ENCODE data around the gene KDM6A.
"Not testable (repeated sequence)": the region's sequence is repeated elsewhere in the genome, so short reads cannot be mapped to it uniquely, and the experiment has no call there.

The KDM6A gene

DNA sequence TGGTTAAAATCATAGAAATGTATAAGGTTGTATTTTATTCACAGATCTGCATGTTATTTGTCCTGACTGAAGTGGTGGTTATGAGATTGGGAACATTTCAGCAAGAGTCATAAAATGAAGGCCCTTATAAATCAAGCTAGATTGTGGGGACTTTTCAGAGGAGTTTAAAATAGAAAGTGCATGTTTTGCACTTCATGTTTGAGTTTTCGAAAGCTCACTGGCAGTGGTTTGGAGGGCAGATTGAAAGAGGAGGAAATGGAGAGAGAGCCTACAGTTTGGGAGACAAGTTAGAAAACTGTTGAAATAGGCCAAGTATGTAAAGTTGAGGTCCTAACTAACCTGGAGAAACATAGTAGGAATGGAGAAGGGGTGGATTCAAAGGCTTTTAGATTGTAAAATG lies 124.9 kb downstream of the KDM6A start:
- H3K9ac ChIP-seq (ENCODE audit: low read length) = no peak overlapping the region
- H3K9me3 ChIP-seq (ENCODE audit: low read length) = no peaks in the 10 kb centered on the region
- H3K4me3 ChIP-seq (ENCODE audit: low read depth in 1 of 2, low read length in 2 of 2) = no peak overlapping the region
- no peaks in the 10 kb centered on the region for H3K36me3 ChIP-seq (ENCODE audit: insufficient read depth, low read length)
- H3K27me3 ChIP-seq (ENCODE audit: control insufficient read depth in 1 of 2, insufficient read depth in 2 of 2, low read length in 2 of 2) = no peaks in the 10 kb centered on the region
- no peak overlapping the region for H3K27ac ChIP-seq (ENCODE audit: low read depth, low read length)
- peaks cover 18% of the 10 kb centered on the region for H3K4me1 ChIP-seq (ENCODE audit: insufficient read depth, low read length)

DNA sequence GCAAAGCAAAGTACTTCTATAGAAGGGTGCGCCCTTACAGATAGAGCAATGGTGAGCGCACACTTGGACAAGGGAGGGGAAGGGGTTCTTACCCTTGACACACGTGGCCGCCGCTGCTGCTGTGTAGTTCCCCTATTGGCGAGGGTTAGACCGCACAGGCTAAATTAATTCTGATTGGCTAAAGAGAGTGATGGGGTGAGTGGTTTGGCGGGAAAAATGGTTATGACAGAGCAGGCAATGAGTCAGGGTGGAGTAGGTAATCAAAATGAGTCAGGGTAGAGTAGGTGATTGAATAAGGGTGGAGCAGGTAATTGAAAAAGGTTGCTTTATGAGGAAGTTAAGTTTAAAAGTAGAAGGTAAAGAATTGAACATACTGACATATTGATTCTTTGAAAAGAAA lies 126.2 kb downstream of the KDM6A start:
- H3K27me3 ChIP-seq (ENCODE audit: control insufficient read depth in 1 of 2, insufficient read depth in 2 of 2, low read length in 2 of 2); H3K27ac ChIP-seq (ENCODE audit: low read depth, low read length); H3K4me3 ChIP-seq (ENCODE audit: low read depth in 1 of 2, low read length in 2 of 2); H3K9ac ChIP-seq (ENCODE audit: low read length); H3K36me3 ChIP-seq (ENCODE audit: insufficient read depth, low read length); H3K9me3 ChIP-seq (ENCODE audit: low read length): not testable (repeated sequence)
- H3K4me1 ChIP-seq (ENCODE audit: insufficient read depth, low read length) = peaks cover 18% of the 10 kb centered on the region

DNA sequence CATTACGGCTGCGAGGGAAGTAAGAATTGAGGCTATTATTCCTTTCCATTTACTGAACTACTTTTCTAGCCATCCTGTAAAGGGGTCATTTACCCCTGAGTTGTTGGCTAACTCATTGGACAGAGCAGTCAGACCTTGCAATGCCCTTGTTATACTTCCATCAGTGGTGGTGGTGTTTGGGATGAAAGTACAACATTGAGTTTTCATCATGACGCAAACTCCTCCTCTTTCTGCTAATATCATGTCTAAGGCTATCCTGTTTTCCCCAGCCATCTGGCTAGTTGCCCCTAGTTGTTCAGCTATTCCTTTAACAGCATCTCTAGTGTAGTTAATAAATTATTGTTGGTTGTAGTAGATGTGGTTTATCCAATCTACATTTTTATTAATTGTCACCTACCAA lies 126.9 kb downstream of the KDM6A start:
- not testable (repeated sequence) for H3K9ac ChIP-seq (ENCODE audit: low read length); H3K4me3 ChIP-seq (ENCODE audit: low read depth in 1 of 2, low read length in 2 of 2); H3K27me3 ChIP-seq (ENCODE audit: control insufficient read depth in 1 of 2, insufficient read depth in 2 of 2, low read length in 2 of 2); H3K27ac ChIP-seq (ENCODE audit: low read depth, low read length); H3K36me3 ChIP-seq (ENCODE audit: insufficient read depth, low read length); H3K9me3 ChIP-seq (ENCODE audit: low read length)
- H3K4me1 ChIP-seq (ENCODE audit: insufficient read depth, low read length) = peaks cover 18% of the 10 kb centered on the region

DNA sequence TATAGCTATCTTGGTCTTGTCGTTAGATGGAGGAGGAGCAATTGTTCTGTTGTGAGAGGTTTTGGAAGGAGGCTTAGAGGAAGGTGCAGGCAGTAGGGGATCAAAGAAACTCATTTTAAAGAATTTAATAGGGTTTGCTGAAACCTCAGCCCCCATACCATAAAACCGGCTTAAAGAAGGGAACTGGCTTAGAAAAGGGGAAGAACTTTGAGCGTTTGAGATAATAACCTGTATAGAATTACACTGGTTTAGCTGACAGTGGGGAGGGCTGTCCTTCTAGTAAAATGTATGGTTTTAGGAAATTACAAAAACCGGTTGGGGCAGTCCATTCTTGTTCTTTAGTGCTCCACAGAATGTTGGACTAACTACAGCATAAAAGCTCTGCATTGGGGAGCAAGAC lies 128.1 kb downstream of the KDM6A start:
- no peaks in the 10 kb centered on the region for H3K36me3 ChIP-seq (ENCODE audit: insufficient read depth, low read length)
- H3K27me3 ChIP-seq (ENCODE audit: control insufficient read depth in 1 of 2, insufficient read depth in 2 of 2, low read length in 2 of 2) = no peaks in the 10 kb centered on the region
- no peaks in the 10 kb centered on the region for H3K9me3 ChIP-seq (ENCODE audit: low read length)
- no peak overlapping the region for H3K27ac ChIP-seq (ENCODE audit: low read depth, low read length)
- no peak overlapping the region for H3K9ac ChIP-seq (ENCODE audit: low read length)
- peaks cover 18% of the 10 kb centered on the region for H3K4me1 ChIP-seq (ENCODE audit: insufficient read depth, low read length)
- H3K4me3 ChIP-seq (ENCODE audit: low read depth in 1 of 2, low read length in 2 of 2) = no peak overlapping the region

DNA sequence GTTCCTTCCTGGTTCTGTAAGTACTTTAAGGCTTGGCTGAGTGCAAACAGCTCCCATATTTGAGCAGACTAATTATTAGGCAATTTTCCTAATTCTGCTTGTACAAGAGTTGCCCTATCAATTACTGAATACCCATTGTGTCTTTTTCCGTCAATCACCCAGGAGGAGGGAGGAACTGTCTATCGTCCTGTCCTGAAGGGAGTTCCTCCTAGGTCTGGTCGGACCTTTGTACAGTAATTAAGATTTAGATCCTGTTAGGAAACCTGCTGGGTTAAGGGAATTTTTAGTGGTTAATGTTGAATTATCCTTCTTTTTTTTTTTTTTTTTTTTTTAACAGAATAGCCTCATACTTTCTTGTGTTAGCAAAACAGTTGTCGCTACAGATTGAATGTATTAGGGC lies 130.1 kb downstream of the KDM6A start:
- Histone ChIP-seq H3K4me1 (ENCODE audit: insufficient read depth, low read length) (peaks cover 3% of the 10 kb centered on the region), H3K27ac (ENCODE audit: low read depth, low read length) (no peak overlapping the region), H3K4me3 (ENCODE audit: low read depth in 1 of 2, low read length in 2 of 2) (no peak overlapping the region), H3K27me3 (ENCODE audit: control insufficient read depth in 1 of 2, insufficient read depth in 2 of 2, low read length in 2 of 2) (no peaks in the 10 kb centered on the region), H3K36me3 (ENCODE audit: insufficient read depth, low read length) (no peaks in the 10 kb centered on the region), H3K9me3 (ENCODE audit: low read length) (no peaks in the 10 kb centered on the region), H3K9ac (ENCODE audit: low read length) (no peak overlapping the region)

DNA sequence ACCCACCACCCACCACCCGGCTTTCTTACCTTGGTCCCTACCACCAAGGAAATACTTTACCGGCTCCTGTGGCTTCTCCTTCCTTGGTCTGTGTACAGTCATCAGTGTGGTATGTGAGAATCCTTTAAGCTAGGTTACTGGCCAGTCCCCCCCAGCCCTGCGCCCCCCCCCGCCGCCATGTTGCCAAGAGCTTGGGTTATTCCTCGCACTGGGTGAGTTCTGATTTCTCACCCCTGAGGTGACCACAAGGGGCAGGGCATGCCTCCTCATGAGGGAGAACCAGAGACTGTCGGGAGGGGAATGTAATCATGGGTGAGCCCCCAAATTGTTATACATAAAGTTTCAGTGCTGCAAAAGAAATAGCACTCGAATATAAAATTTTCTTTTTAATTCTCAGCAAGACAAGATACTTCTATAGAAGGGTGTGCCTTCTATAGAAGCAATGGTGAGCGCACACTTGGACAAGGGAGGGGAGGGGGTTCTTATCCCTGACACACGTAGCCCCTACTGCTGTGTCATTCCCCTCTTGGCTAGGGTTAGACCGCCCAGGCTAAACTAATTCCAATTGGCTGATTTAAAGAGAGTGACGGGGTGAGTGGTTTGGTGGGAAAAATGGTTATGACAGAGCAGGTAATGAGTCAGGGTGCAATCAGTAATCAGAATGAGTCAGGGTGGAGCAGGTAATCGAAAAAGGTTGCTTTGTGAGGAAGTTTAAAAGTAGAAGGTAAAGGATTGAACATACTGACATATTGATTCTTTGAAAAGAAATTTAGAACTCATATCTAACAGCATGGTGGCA lies 133.2 kb downstream of the KDM6A start:
- Histone ChIP-seq H3K27me3 (ENCODE audit: control insufficient read depth in 1 of 2, insufficient read depth in 2 of 2, low read length in 2 of 2) (no peaks in the 10 kb centered on the region), H3K4me1 (ENCODE audit: insufficient read depth, low read length) (no peaks in the 10 kb centered on the region), H3K9ac (ENCODE audit: low read length) (no peak overlapping the region), H3K9me3 (ENCODE audit: low read length) (no peaks in the 10 kb centered on the region), H3K36me3 (ENCODE audit: insufficient read depth, low read length) (no peaks in the 10 kb centered on the region), H3K27ac (ENCODE audit: low read depth, low read length) (no peak overlapping the region), H3K4me3 (ENCODE audit: low read depth in 1 of 2, low read length in 2 of 2) (no peak overlapping the region)

DNA sequence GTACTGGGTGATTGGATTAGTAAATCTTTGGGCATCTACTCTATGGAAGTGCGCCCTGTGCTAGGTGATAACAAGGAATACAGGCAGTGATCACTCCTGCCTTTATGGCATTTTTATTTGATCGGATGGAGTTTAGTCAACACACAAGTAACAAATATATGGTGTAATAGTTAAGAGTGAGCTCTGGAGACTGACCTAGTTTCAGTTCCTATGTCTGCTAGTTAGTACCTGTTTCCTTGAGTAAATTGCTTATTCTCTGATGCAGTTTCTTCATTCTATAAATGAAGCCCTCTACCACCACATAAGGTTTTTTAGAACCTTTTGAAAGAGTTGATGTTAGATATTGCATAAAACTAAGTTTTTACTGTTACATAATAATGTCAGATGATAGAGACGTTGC lies 134.6 kb downstream of the KDM6A start:
- H3K36me3 ChIP-seq (ENCODE audit: insufficient read depth, low read length) = no peaks in the 10 kb centered on the region
- no peaks in the 10 kb centered on the region for H3K27me3 ChIP-seq (ENCODE audit: control insufficient read depth in 1 of 2, insufficient read depth in 2 of 2, low read length in 2 of 2)
- no peak overlapping the region for H3K4me3 ChIP-seq (ENCODE audit: low read depth in 1 of 2, low read length in 2 of 2)
- H3K9ac ChIP-seq (ENCODE audit: low read length) = no peak overlapping the region
- no peak overlapping the region for H3K27ac ChIP-seq (ENCODE audit: low read depth, low read length)
- H3K9me3 ChIP-seq (ENCODE audit: low read length) = no peaks in the 10 kb centered on the region
- H3K4me1 ChIP-seq (ENCODE audit: insufficient read depth, low read length) = no peaks in the 10 kb centered on the region

DNA sequence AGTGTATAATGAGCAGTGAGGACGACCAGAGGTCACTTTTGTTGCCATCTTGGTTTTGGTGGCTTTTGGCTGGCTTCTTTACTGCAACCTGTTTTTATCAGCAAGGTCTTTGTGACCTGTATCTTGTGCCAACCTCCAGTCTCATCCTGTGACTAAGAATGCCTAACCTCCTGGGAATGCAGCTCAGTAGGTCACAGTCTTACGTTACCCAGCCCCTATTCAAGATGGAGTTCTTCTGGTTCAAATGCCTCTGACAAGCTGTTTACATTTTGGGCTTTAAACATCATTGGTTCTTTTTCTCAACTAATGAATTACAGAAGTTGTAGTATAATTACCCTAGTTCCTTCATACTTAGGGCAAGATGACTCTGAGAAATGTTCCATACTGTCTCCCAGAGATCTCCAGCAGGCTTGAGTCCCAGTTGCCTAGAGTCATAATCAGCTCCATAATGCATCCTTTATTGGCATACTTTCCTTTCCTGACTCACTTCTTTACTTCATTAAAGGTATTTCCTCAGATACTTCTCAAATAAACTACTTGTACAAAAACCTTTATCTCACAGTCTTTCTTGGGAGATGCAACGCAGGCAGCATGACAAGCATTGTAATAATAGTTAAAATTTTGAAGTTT lies 136.5 kb downstream of the KDM6A start:
- no peak overlapping the region for H3K9ac ChIP-seq (ENCODE audit: low read length)
- H3K9me3 ChIP-seq (ENCODE audit: low read length) = no peaks in the 10 kb centered on the region
- no peak overlapping the region for H3K27ac ChIP-seq (ENCODE audit: low read depth, low read length)
- H3K27me3 ChIP-seq (ENCODE audit: control insufficient read depth in 1 of 2, insufficient read depth in 2 of 2, low read length in 2 of 2) = no peaks in the 10 kb centered on the region
- no peaks in the 10 kb centered on the region for H3K36me3 ChIP-seq (ENCODE audit: insufficient read depth, low read length)
- no peaks in the 10 kb centered on the region for H3K4me1 ChIP-seq (ENCODE audit: insufficient read depth, low read length)
- H3K4me3 ChIP-seq (ENCODE audit: low read depth in 1 of 2, low read length in 2 of 2) = no peak overlapping the region

DNA sequence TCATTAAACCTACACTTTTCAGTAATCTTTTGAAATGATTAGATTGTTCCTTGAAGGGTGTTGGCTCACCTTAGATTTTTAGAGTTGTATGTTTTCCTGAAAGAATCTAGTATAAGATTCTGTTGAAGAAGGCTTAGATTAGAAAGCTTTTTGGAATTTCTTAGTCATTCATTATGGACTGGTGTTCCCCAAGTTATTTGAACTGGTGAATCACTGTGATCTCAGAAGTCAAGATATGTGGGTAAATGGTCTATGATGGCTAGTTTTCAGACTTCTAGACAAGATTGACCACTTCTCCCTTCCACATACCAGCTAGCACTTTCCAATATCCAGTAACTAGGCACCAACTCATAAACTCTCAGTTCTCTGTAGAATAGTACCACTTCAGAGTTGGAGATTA lies 138.1 kb downstream of the KDM6A start:
- no peaks in the 10 kb centered on the region for H3K36me3 ChIP-seq (ENCODE audit: insufficient read depth, low read length)
- H3K9ac ChIP-seq (ENCODE audit: low read length) = no peak overlapping the region
- H3K4me3 ChIP-seq (ENCODE audit: low read depth in 1 of 2, low read length in 2 of 2) = no peak overlapping the region
- no peaks in the 10 kb centered on the region for H3K4me1 ChIP-seq (ENCODE audit: insufficient read depth, low read length)
- H3K27me3 ChIP-seq (ENCODE audit: control insufficient read depth in 1 of 2, insufficient read depth in 2 of 2, low read length in 2 of 2) = no peaks in the 10 kb centered on the region
- no peak overlapping the region for H3K27ac ChIP-seq (ENCODE audit: low read depth, low read length)
- no peaks in the 10 kb centered on the region for H3K9me3 ChIP-seq (ENCODE audit: low read length)

DNA sequence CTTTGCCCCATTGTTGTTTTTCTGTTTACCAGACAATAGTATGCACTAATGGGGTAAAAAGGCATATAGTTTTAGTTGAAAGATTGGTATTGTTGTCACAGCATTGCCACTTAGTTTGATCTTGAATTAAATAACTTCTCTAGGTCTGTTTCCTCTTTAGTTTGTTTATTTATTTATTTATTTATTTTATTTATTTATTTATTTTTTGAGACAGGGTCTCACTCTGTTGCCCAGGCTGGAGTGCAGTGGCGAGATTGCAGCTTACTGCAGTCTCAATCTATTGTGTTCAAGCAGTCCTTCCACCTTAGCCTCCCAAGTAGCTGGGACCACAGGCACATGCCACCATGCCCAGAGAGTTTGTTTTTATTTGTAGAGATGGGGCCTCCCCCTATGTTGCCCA lies 138.6 kb downstream of the KDM6A start:
- no peak overlapping the region for H3K4me3 ChIP-seq (ENCODE audit: low read depth in 1 of 2, low read length in 2 of 2)

DNA sequence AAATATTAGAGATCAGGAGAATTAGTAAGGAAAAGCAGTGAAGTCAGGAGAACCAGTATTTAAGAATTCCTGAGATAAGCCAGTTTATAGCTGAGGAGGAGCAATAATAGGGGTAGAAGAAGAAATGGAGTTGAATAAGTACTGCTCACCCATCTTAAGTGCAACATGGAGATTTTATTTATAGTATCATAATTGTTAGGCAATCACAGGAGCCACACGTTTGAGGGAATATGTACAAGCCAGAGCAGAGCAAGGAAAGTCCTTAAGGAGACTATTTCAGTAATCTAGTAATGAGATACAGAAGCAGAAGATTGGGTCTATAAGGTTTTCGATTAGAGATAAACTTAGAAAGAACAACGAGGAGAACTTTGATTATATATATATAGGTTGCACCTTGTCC lies 145.0 kb downstream of the KDM6A start:
- Histone ChIP-seq H3K4me1 (ENCODE audit: insufficient read depth, low read length) (peaks cover 4% of the 10 kb centered on the region), H3K27ac (ENCODE audit: low read depth, low read length) (no peak overlapping the region), H3K36me3 (ENCODE audit: insufficient read depth, low read length) (no peaks in the 10 kb centered on the region), H3K27me3 (ENCODE audit: control insufficient read depth in 1 of 2, insufficient read depth in 2 of 2, low read length in 2 of 2) (no peaks in the 10 kb centered on the region), H3K9me3 (ENCODE audit: low read length) (no peaks in the 10 kb centered on the region), H3K9ac (ENCODE audit: low read length) (no peak overlapping the region), H3K4me3 (ENCODE audit: low read depth in 1 of 2, low read length in 2 of 2) (no peak overlapping the region)

More for the DNA sequence above, 138.6 kb downstream of the KDM6A start:
- H3K27ac ChIP-seq (ENCODE audit: low read depth, low read length) = no peak overlapping the region
- no peak overlapping the region for H3K9ac ChIP-seq (ENCODE audit: low read length)
- H3K36me3 ChIP-seq (ENCODE audit: insufficient read depth, low read length) = no peaks in the 10 kb centered on the region
- H3K27me3 ChIP-seq (ENCODE audit: control insufficient read depth in 1 of 2, insufficient read depth in 2 of 2, low read length in 2 of 2) = no peaks in the 10 kb centered on the region
- no peaks in the 10 kb centered on the region for H3K9me3 ChIP-seq (ENCODE audit: low read length)
- H3K4me1 ChIP-seq (ENCODE audit: insufficient read depth, low read length) = no peaks in the 10 kb centered on the region

DNA sequence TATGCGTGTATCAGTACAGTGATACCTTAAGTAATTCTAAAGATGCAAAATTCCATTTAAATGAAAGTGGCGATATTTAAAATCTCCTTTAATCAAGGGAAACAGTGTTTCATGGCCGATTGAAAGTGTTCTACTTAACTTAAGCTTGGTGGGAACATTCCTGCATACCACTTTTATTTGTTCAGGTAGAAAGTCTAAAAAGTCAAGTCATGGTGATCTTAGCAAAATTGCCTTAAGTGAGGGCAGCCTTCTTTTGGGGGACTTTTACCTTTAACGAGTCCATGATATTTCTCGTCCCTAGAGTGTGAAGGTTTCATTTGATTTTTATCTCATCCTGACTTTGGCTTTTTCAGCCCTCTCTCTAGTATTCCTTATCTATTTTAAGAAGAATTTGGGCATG lies 149.2 kb downstream of the KDM6A start:
- Histone ChIP-seq H3K9me3 (ENCODE audit: low read length) (no peaks in the 10 kb centered on the region), H3K27me3 (ENCODE audit: control insufficient read depth in 1 of 2, insufficient read depth in 2 of 2, low read length in 2 of 2) (no peaks in the 10 kb centered on the region), H3K4me1 (ENCODE audit: insufficient read depth, low read length) (peaks cover 4% of the 10 kb centered on the region), H3K4me3 (ENCODE audit: low read depth in 1 of 2, low read length in 2 of 2) (no peak overlapping the region), H3K27ac (ENCODE audit: low read depth, low read length) (no peak overlapping the region), H3K9ac (ENCODE audit: low read length) (no peak overlapping the region), H3K36me3 (ENCODE audit: insufficient read depth, low read length) (no peaks in the 10 kb centered on the region)
